Measurements from ENCODE around the gene CAPZA1.

DNA sequence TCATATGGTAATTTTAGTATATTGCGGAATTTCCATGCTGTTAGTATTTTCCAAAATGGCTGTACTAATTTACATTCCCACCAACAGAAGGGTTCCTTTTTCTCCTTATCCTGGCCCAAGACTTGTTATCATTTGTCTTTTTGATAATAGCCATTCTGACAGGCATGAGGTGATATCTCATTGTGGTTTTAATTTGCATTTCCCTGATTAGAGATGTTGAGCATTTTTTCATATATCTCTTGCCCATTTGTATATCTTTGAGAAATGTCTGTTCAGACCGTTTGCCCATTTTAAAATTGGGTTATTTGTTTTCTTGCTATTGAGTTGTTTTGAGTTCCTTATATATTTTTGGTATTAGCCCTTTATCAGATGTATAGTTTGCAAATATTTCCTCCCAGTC is 14.0 kb downstream of the CAPZA1 start:
- no peak for TF ChIP-seq ARNTL (CRISPR knock-in tag; IDR thresholded peaks at IDR 0.05; ENCODE audit: borderline replicate concordance, low read depth)
- no peak for TF ChIP-seq ZC3H10 (CRISPR knock-in tag; IDR thresholded peaks at IDR 0.05)
- TF ChIP-seq, protein P1, sequence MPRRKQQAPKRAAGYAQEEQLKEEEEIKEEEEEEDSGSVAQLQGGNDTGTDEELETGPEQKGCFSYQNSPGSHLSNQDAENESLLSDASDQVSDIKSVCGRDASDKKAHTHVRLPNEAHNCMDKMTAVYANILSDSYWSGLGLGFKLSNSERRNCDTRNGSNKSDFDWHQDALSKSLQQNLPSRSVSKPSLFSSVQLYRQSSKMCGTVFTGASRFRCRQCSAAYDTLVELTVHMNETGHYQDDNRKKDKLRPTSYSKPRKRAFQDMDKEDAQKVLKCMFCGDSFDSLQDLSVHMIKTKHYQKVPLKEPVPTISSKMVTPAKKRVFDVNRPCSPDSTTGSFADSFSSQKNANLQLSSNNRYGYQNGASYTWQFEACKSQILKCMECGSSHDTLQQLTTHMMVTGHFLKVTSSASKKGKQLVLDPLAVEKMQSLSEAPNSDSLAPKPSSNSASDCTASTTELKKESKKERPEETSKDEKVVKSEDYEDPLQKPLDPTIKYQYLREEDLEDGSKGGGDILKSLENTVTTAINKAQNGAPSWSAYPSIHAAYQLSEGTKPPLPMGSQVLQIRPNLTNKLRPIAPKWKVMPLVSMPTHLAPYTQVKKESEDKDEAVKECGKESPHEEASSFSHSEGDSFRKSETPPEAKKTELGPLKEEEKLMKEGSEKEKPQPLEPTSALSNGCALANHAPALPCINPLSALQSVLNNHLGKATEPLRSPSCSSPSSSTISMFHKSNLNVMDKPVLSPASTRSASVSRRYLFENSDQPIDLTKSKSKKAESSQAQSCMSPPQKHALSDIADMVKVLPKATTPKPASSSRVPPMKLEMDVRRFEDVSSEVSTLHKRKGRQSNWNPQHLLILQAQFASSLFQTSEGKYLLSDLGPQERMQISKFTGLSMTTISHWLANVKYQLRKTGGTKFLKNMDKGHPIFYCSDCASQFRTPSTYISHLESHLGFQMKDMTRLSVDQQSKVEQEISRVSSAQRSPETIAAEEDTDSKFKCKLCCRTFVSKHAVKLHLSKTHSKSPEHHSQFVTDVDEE (CRISPR knock-in tag; IDR thresholded peaks at IDR 0.05): no peak
- no peak for TF ChIP-seq OSR1 (CRISPR knock-in tag; IDR thresholded peaks at IDR 0.05)
- TF ChIP-seq RARB (CRISPR knock-in tag; IDR thresholded peaks at IDR 0.05): no peak
- TF ChIP-seq, protein P2, sequence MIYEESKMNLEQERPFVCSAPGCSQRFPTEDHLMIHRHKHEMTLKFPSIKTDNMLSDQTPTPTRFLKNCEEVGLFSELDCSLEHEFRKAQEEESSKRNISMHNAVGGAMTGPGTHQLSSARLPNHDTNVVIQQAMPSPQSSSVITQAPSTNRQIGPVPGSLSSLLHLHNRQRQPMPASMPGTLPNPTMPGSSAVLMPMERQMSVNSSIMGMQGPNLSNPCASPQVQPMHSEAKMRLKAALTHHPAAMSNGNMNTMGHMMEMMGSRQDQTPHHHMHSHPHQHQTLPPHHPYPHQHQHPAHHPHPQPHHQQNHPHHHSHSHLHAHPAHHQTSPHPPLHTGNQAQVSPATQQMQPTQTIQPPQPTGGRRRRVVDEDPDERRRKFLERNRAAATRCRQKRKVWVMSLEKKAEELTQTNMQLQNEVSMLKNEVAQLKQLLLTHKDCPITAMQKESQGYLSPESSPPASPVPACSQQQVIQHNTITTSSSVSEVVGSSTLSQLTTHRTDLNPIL (CRISPR knock-in tag; IDR thresholded peaks at IDR 0.05; ENCODE audit: low read depth): no peak
- TF ChIP-seq ZFP3 (CRISPR knock-in tag; IDR thresholded peaks at IDR 0.05): no peak
- TF ChIP-seq TOX (CRISPR knock-in tag; IDR thresholded peaks at IDR 0.05; ENCODE audit: borderline replicate concordance): no peak
- TF ChIP-seq, protein P3, sequence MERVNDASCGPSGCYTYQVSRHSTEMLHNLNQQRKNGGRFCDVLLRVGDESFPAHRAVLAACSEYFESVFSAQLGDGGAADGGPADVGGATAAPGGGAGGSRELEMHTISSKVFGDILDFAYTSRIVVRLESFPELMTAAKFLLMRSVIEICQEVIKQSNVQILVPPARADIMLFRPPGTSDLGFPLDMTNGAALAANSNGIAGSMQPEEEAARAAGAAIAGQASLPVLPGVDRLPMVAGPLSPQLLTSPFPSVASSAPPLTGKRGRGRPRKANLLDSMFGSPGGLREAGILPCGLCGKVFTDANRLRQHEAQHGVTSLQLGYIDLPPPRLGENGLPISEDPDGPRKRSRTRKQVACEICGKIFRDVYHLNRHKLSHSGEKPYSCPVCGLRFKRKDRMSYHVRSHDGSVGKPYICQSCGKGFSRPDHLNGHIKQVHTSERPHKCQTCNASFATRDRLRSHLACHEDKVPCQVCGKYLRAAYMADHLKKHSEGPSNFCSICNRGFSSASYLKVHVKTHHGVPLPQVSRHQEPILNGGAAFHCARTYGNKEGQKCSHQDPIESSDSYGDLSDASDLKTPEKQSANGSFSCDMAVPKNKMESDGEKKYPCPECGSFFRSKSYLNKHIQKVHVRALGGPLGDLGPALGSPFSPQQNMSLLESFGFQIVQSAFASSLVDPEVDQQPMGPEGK (CRISPR knock-in tag; IDR thresholded peaks at IDR 0.05; ENCODE audit: borderline replicate concordance): no peak
